GM19023 (cell line): ENCODE results near the gene UBE2N.
"Not testable (repeated sequence)": the region's sequence is repeated elsewhere in the genome, so short reads cannot be mapped to it uniquely, and the experiment has no call there.

ENCODE experiments used
- ATAC-seq: cut with Tn5 transposase; IDR thresholded peaks from one replicate; pipeline ENCODE4 v1.9.1; 2021; ENCODE audit warnings: mild to moderate bottlenecking, moderate library complexity; ENCODE audit not compliant: unreplicated experiment

The UBE2N gene

DNA sequence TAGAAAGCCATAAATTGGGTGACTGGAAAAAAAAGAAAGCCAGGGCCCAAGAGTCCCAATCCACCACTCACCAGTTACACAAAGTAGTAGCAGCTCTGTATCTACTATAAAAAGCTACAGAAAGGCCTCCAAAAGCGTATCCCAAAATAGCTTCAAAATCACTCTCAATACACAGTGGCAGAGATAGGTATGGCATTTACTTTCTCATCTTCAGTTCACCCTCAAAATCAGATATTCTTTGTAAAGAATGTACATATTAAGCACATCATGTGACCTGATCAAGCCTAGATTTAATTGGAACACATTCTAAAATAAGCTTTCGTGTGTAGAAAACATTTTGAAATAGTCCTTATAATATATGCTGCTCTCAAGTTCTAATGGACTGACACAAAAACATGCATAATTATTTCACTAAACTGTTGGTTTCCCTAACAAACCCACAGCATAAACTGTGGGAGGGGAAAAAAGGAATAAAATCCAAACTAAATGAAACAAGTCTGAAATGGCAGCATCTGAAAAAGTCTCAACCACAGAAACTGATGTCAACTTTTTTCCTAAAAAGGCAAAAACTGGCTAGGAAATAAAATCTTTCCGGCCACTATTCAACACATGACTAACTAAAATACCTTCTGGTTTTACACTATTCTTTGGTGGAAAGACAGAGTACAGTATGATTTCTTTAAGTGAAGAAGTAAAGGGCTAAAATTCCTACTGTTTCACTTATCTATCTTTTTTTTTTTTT, 25.9 kb downstream of the UBE2N start:
- ATAC-seq: no peak

DNA sequence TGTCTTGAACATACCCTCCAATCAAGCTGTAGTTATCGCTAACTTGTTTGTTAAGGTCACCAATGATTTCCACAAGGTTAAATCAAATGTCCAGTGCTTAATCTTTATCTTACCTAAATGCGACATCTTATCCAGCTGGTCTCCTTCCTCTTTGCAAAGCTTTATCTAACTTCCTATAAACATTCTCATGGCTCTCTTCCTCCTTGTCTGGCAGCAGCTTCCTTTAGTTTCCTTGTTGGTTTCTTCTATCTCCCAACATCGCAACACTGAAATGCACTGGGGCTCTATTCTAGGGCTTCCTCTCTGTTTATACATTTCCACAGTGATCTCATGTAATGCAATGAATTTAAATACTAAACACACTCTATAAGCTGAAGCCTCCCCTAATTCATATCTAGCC, 28.7 kb downstream of the UBE2N start:
- ATAC-seq: no peak

- not testable (repeated sequence) for ATAC-seq
Observed at GRCh38 chr12:93412396-93412795, 29.4 kb downstream of the UBE2N start.

DNA sequence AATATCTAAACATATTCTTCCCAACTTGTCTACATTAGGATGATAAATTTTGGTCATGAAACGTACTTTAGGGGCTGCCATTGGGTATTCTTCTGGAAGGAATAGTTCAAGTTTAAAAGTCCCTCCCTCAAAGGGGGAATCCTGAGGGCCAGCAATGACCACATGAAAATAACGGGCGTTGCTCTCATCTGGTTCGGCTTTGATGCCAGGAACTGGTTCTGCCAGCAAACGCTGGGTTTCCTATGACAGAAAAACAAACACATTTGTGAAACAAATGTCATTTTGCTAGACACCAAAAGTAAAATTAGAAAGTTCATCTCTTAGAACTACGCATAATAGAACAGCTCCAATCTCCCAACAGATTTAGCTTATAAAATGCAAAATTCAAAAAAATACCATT, 30.7 kb downstream of the UBE2N start:
- ATAC-seq: not testable (repeated sequence)

GRCh38 chr12:93409343-93410187, 32.2 kb downstream of the UBE2N start:
- not testable (repeated sequence) for ATAC-seq

- no peak for ATAC-seq
Observed at GRCh38 chr12:93408813-93409212, 32.9 kb downstream of the UBE2N start.

DNA sequence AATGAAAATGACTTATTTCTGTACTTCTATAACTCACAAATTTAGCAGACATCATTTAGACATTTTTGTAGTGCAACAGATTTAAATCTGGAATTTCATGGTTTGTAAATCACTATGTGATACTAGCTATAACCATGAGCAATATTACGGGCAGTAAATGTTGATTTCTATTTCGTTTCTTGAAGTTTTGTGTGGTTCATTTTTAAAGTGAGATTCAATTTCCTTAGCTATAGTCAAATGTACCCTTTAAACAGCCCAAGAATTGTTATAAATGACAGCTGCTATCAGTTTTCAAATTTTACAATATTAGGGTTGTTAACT, 33.8 kb downstream of the UBE2N start:
- ATAC-seq: no peak

GRCh38 chr12:93407054-93407962, 34.4 kb downstream of the UBE2N start:
- no peak for ATAC-seq

DNA sequence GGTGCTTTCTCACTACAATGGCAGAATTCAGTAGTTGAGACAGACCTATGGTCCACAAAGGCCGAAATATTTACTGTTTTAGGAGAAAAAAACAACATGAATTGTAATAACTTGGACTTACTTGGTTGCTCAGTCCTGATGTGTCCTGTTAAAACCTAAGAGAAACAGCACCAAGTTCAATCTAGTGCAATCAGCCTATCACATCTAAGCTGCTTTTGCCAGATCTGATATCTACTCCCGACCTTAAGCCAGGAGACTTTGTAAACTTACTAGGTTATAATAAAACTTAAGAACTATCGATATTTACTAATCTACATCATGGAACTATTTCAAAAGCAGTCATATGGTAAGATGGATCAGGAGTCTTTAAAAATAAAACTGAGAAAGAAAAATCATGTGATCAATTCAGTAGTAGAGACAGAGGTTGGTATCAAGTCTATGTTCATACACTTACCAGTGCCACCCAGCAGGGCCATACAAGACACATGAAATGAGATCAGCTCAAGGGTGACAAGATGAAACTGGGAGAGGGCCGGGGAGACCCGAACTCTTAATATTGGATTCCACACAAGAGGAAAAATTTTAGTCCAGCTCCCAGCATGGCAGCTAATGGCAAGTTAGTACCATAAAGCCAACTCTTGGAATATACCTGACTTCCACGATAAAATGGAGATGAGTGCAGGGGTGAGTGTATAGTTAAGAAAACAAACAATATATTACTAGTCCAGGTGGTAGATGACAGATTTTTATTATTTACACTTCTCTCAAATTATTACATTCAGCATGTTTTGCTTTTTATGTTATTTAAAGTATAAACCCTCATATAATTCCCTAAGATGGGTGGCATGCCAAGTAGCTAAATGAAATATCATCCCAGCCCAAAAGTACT, 36.5 kb downstream of the UBE2N start:
- ATAC-seq: no peak

DNA sequence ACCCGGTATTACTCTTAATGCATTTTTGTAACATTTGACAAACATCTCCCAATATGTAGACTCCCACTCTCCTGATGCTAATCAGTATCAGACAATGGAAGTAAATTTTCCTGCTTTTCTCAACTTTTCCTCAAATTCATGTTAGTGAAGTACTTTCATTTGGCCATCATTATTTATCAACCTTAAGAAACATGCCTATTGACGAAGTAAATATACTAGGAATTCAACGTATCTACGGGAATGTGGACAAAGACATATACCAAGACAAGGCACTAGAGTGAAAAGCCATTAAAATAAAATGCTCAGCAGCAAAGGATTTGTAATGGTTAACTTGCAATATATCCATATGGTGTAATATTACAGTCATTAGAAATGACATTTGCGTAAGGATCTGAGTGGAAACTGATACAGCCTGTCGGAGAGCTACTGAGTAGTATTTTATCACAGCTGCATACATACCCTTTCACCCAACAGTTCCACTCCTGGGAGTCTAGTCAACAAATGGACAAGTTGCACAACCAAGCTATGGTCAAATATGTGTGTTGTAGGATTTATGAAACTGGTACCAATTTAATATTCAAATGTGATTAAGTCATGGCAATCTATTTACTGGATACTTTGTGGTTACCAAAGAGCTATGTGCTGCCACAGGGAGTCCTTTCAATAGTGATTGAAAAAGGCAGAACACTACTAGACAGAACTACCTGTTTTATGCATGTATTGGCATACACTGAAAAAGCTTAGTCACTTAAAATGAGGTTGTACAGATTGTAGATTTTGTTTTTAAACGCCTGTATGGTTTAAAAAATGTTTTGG, 37.6 kb downstream of the UBE2N start:
- ATAC-seq: no peak

- no peak for ATAC-seq
Observed at GRCh38 chr12:93402333-93403311, 39.1 kb downstream of the UBE2N start.

- peak; percentile 84 for ATAC-seq
Observed at GRCh38 chr12:93399183-93399863, 42.4 kb downstream of the UBE2N start.

GRCh38 chr12:93397412-93397811, 44.3 kb downstream of the UBE2N start:
- no peak for ATAC-seq

DNA sequence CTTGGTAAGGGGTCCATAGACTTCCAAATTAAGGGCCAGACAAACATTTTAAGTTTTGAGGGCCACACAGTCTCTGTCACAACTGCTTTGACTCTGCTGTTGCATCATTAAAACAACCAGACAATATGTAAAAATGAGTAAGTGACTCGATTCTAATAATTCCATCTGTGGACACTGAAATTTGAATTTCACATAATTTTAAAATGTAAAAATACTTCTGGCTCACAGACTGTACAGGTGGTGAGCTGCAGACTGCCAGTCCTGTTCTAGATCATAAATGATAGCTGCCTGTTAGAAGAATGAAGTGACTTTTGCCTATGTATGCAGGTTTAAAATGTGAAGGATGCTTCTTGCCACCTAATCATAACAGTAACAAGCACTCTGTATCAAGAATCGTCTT, 48.3 kb downstream of the UBE2N start:
- ATAC-seq: no peak

DNA sequence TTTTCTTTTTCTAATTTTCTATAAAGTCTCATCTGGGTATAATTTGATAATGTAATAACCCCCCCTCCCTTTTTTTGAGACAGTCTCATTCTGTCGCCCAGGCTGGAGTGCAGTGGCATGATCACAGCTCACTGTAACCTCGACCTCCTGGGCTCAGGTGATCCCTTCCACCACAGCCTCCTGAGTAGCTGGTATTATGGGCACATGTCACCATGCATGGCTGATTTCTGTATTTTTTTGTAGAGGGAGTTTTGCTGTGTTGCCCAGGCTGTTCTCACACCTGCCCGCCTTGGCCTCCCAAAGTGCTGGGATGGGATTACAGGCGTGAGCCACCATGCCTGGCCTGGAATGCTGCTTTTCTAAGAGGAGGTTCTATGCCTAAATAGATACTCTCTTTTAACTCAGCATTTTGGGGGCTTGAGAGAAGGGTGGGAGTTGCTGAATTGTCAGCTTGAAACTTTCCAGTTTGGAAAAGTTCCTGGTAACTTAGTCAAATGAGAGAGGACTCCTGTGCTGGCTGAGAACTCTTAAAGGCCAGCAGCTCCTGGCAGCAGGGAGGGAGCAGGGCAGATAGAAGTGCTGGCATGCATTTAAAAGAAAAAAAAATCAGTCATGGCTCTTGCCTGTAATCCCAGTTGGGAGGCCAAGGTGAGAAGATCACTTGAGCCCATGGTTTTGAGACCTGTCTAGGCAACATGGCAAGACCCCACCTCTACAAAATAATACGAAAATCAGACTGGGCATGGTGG, 51.0 kb downstream of the UBE2N start:
- no peak for ATAC-seq

- no peak for ATAC-seq
Observed at GRCh38 chr12:93390031-93390430, 51.7 kb downstream of the UBE2N start.

DNA sequence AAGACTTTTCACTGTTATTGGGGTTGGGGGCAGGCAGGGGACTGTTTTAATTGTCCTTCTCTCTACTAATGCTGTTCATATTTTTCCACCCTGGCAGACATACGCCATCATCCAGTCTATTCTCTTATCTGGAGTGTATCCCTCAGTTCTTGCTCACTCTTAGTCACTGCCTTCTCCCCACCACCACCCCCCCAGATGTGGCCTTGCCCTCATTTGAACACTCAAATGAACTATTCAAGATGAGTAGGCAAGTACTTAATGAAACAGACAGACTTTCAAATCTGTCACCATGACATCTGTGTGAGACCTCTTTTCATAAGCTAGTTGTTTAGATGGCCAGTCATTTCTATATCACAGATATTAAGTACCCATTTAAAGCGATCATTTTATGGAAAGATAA, 54.0 kb downstream of the UBE2N start:
- ATAC-seq: peak; percentile 48
